Epithelial cell of prostate (primary cell): ENCODE data around the gene ASXL1.

ENCODE experiments used
- DNase-seq: peaks from one replicate; pipeline ENCODE4 v3.0.0-alpha.2; 2011; ENCODE audit warnings: low read depth, low spot score
- H3K27ac ChIP-seq: fragments of 450-650 bp; 2 replicates; pipeline ENCODE4 v1.5.1; 2017; ENCODE audit warnings: mild to moderate bottlenecking

ASXL1 gene

GRCh38 chr20:32436142-32436861, 78.2 kb downstream of the ASXL1 start:
- H3K27ac ChIP-seq, result no peak overlapping the region
- DNase-seq, result no peak

GRCh38 chr20:32436968-32437367, 78.8 kb downstream of the ASXL1 start:
- no peak overlapping the region for H3K27ac ChIP-seq
- no peak for DNase-seq

- no peak for DNase-seq
- H3K27ac ChIP-seq, result no peak overlapping the region
Measured at GRCh38 chr20:32437391-32438074, 79.4 kb downstream of the ASXL1 start.

GRCh38 chr20:32438331-32438858, 80.3 kb downstream of the ASXL1 start:
- H3K27ac ChIP-seq, result no peak overlapping the region

GRCh38 chr20:32439132-32439829, 81.2 kb downstream of the ASXL1 start:
- H3K27ac ChIP-seq, result no peak overlapping the region
- no peak for DNase-seq

More at GRCh38 chr20:32438331-32438858, 80.3 kb downstream of the ASXL1 start:
- DNase-seq, result no peak

GRCh38 chr20:32440069-32440757, 82.1 kb downstream of the ASXL1 start:
- no peak overlapping the region for H3K27ac ChIP-seq
- DNase-seq, result no peak

GRCh38 chr20:32440758-32441078, 82.6 kb downstream of the ASXL1 start:
- H3K27ac ChIP-seq, result no peak overlapping the region
- no peak for DNase-seq

GRCh38 chr20:32441638-32442037, 83.5 kb downstream of the ASXL1 start:
- no peak overlapping the region for H3K27ac ChIP-seq
- no peak for DNase-seq

GRCh38 chr20:32442630-32443373, 84.7 kb downstream of the ASXL1 start:
- no peak for DNase-seq
- peak overlapping the region; percentile 10 for H3K27ac ChIP-seq

- H3K27ac ChIP-seq, result no peak overlapping the region
- no peak for DNase-seq
Measured at GRCh38 chr20:32443386-32443974, 85.3 kb downstream of the ASXL1 start.

- DNase-seq, result no peak
- no peak overlapping the region for H3K27ac ChIP-seq
Measured at GRCh38 chr20:32444474-32445220, 86.5 kb downstream of the ASXL1 start.

GRCh38 chr20:32445539-32446273, 87.6 kb downstream of the ASXL1 start:
- no peak overlapping the region for H3K27ac ChIP-seq
- DNase-seq, result no peak

- DNase-seq, result no peak
- no peak overlapping the region for H3K27ac ChIP-seq
Measured at GRCh38 chr20:32446301-32447100, 88.4 kb downstream of the ASXL1 start.

GRCh38 chr20:32447136-32448027, 89.3 kb downstream of the ASXL1 start:
- no peak overlapping the region for H3K27ac ChIP-seq
- DNase-seq, result no peak

GRCh38 chr20:32448306-32449056, 90.3 kb downstream of the ASXL1 start:
- H3K27ac ChIP-seq, result no peak overlapping the region
- no peak for DNase-seq
